Body of pancreas (tissue), 4 donors: ENCODE data around the gene NELFE. TPM values are rescaled to one million over a fixed set of nuclear protein-coding genes. Genes with fewer than 3 reads are reported as not detected.
A peak's percentile ranks its signal among the peaks of the same experiment; 100 is the strongest.
"Not testable (repeated sequence)": the region's sequence is repeated elsewhere in the genome, so short reads cannot be mapped to it uniquely, and the experiment has no call there.

ENCODE experiments used
- ATAC-seq: fragments of 150-250 bp; one replicate; pipeline ENCODE4 v1.9.1; 2016
- DNase-seq, 4 donors: peaks; one replicate each; pipeline ENCODE4 v3.0.0-alpha.2; 2019
- H3K27ac ChIP-seq, 4 donors: fragments of 200-600 bp; sonication (generic); 1 replicate in 3 of 4; 2 replicates in 1 of 4; pipeline versions ENCODE4 v1.5.1 to v1.6.1; 2016 to 2019; ENCODE audit warnings: mild to moderate bottlenecking in 1 of 4, mixed read lengths in 1 of 4, moderate library complexity in 1 of 4
- H3K27me3 ChIP-seq, 2 donors: fragments of 200-600 bp; sonication (generic); one replicate each; pipeline ENCODE4 v1.6.0; 2016; ENCODE audit warnings: mild to moderate bottlenecking in 1 of 2
- H3K36me3 ChIP-seq, 2 donors: fragments of 200-600 bp; sonication (generic); replicated peaks in 1 of 2; 2 replicates each; pipeline ENCODE4 v1.5.1; 2016; ENCODE audit warnings: low read depth in 2 of 2; ENCODE audit not compliant: insufficient read depth in 1 of 2
- H3K4me1 ChIP-seq: fragments of 200-600 bp; sonication (generic); one replicate; pipeline ENCODE4 v1.6.0; 2016
- H3K4me3 ChIP-seq, 2 donors: fragments of 200-600 bp; sonication (generic); 1 replicate in 1 of 2; 2 replicates in 1 of 2; pipeline ENCODE4 v1.5.1; 2016 to 2019
- H3K9me3 ChIP-seq, 3 donors: fragments of 200-600 bp; sonication (generic); 1 replicate in 2 of 3; 2 replicates in 1 of 3; pipeline ENCODE4 v1.5.1; 2016
- CTCF ChIP-seq, 7 experiments: fragments of 450-650 bp in 4 of 7; fragments of 200-600 bp in 3 of 7; sonication (generic) in 3 of 7; IDR thresholded peaks; one replicate each; pipeline ENCODE4 v1.5.1; 2016 to 2019; ENCODE audit warnings: antibody characterized with exemption in 7 of 7
- POLR2A ChIP-seq, 3 donors: fragments of 450-650 bp; IDR thresholded peaks; one replicate each; pipeline ENCODE4 v1.6.1; 2016; ENCODE audit warnings: antibody characterized with exemption in 3 of 3, mild to moderate bottlenecking in 2 of 3
- WGBS, 2 donors: methylation state at CpG; one replicate each; pipeline ENCODE4 v1.1.5; 2017; 5-methylcytosine and 5-hydroxymethylcytosine counted together
- intact Hi-C: fragments of 100-400 bp; cut with DNase I; formaldehyde crosslinking; loops from one replicate; pipeline ENCODE4 v1.15.1; 2023
- total RNA-seq, 2 donors: library from RNA; depleted of rRNA; stranded (reverse); fragments of >200 nt; gene quantifications; one replicate each; pipeline ENCODE4 v1.1.0, GENCODE V29; 2016

The NELFE gene
- total RNA-seq, 2 donors from 2014 or later: 38.9 to 39.9 TPM

- Histone ChIP-seq H3K36me3 (peaks cover 0 to 2% of the 10 kb centered on the region in 2 donors), H3K4me1 (peaks cover 5% of the 10 kb centered on the region), H3K27ac (no peak overlapping the region), H3K27me3 (no peaks in the 10 kb centered on the region), H3K4me3 (no peak overlapping the region), H3K9me3 (no peaks in the 10 kb centered on the region)
- DNase-seq (no peak), ATAC-seq (no peak)
- intact Hi-C loops: no loop called here
- 95 to 96% methylated on average over 12 of the region's 12 CpGs for WGBS, 2 donors
- TF ChIP-seq POLR2A (IDR thresholded peaks at IDR 0.05) (no peak), CTCF (IDR thresholded peaks at IDR 0.05) (no peak)
These were observed 19.2 kb upstream of the NELFE start for GRCh38 chr6:31977816-31978431.

- peaks cover 16% of the 10 kb centered on the region for H3K4me1 ChIP-seq
- intact Hi-C loops, H3K27ac ChIP-seq, H3K27me3 ChIP-seq, ATAC-seq, H3K4me3 ChIP-seq, H3K36me3 ChIP-seq, DNase-seq, H3K9me3 ChIP-seq: not testable (repeated sequence)
- WGBS, 2 donors: 90 to 100% methylated on average over 2 of the region's 30 CpGs
These were observed 17.3 kb upstream of the NELFE start for GRCh38 chr6:31976065-31976464.

- 5 to 6% methylated on average over 12 to 19 of the region's 19 CpGs for WGBS, 2 donors
- DNase-seq: no peak
- no peak for ATAC-seq
- TF ChIP-seq CTCF (IDR thresholded peaks at IDR 0.05) (no peak), POLR2A (IDR thresholded peaks at IDR 0.05) (no peak)
- Histone ChIP-seq H3K4me1 (peaks cover 30% of the 10 kb centered on the region), H3K27ac (peak overlapping the region; percentile 85 to 96 (median 95)), H3K9me3 (no peaks in the 10 kb centered on the region), H3K4me3 (peak overlapping the region; percentile 47 to 49), H3K27me3 (no peaks in the 10 kb centered on the region), H3K36me3 (peaks cover 0 to 1% of the 10 kb centered on the region in 2 donors)
- intact Hi-C loops: no loop called here
These were observed 14.1 kb upstream of the NELFE start for GRCh38 chr6:31972709-31973350.

GRCh38 chr6:31971993-31972708 lies 13.4 kb upstream of the NELFE start, which contains the start of gene DXO:
Gene DXO (minus strand): TSS chr6:31972138. CDS start chr6:31971675, 463 bp downstream.
- DNase-seq (peak; percentile 95 to 98 (median 95)), ATAC-seq (peak; percentile 95)
- peak within 1 kb of the TSS; percentile 85 to 96 (median 95) for H3K27ac ChIP-seq
- peak within 1 kb of the TSS; percentile 47 to 49 for H3K4me3 ChIP-seq
- no peaks in the 10 kb centered on the region for H3K9me3 ChIP-seq
- H3K4me1 ChIP-seq: peaks cover 30% of the 10 kb centered on the region
- WGBS, 2 donors: 0 to 1% methylated on average over 28 to 62 of the region's 62 CpGs
- intact Hi-C loops: no loop called here
- no peaks in the 10 kb centered on the region for H3K27me3 ChIP-seq
- TF ChIP-seq POLR2A (IDR thresholded peaks at IDR 0.05) (peak; percentile 56 to 73 (median 71)), CTCF (IDR thresholded peaks at IDR 0.05) (peak in 1 of 7 experiments; percentile 3)
- peaks cover 0 to 6% of the 10 kb centered on the region in 2 donors for H3K36me3 ChIP-seq
